ENCODE data around the gene NEURL1.
"Not testable (repeated sequence)": the region's sequence is repeated elsewhere in the genome, so short reads cannot be mapped to it uniquely, and the experiment has no call there.

Gene NEURL1

GRCh38 chr10:103585011-103585405 is 91.5 kb downstream of the NEURL1 start:
- DNase-seq (ENCODE audit: low read depth): no peak

- DNase-seq (ENCODE audit: low read depth): no peak
Measured at GRCh38 chr10:103587073-103587472, 93.6 kb downstream of the NEURL1 start.

GRCh38 chr10:103589074-103589630 is 95.6 kb downstream of the NEURL1 start:
- DNase-seq (ENCODE audit: low read depth): no peak

GRCh38 chr10:103590060-103590459 is 96.6 kb downstream of the NEURL1 start:
- DNase-seq (ENCODE audit: low read depth): no peak

- DNase-seq (ENCODE audit: low read depth): no peak
Measured at GRCh38 chr10:103590744-103591291, 97.3 kb downstream of the NEURL1 start.

- no peak for DNase-seq (ENCODE audit: low read depth)
Measured at GRCh38 chr10:103592186-103593021, 98.9 kb downstream of the NEURL1 start.

- no peak for DNase-seq (ENCODE audit: low read depth)
Measured at GRCh38 chr10:103593022-103593570, 99.6 kb downstream of the NEURL1 start.

- DNase-seq (ENCODE audit: low read depth): no peak
Measured at GRCh38 chr10:103595933-103596726, 102.6 kb downstream of the NEURL1 start.

GRCh38 chr10:103597003-103597402 is 103.5 kb downstream of the NEURL1 start:
- no peak for DNase-seq (ENCODE audit: low read depth)

GRCh38 chr10:103598654-103599115 is 105.2 kb downstream of the NEURL1 start:
- DNase-seq (ENCODE audit: low read depth): peak; percentile 15

GRCh38 chr10:103599211-103599610 is 105.7 kb downstream of the NEURL1 start:
- DNase-seq (ENCODE audit: low read depth): no peak

- DNase-seq (ENCODE audit: low read depth): no peak
Measured at GRCh38 chr10:103599907-103600306, 106.4 kb downstream of the NEURL1 start.

GRCh38 chr10:103600325-103600724 is 106.8 kb downstream of the NEURL1 start:
- DNase-seq (ENCODE audit: low read depth): no peak

- no peak for DNase-seq (ENCODE audit: low read depth)
Measured at GRCh38 chr10:103600956-103601569, 107.6 kb downstream of the NEURL1 start.

GRCh38 chr10:103602028-103602851 is 108.7 kb downstream of the NEURL1 start:
- no peak for DNase-seq (ENCODE audit: low read depth)

- DNase-seq (ENCODE audit: low read depth): no peak
Measured at GRCh38 chr10:103602852-103603155, 109.3 kb downstream of the NEURL1 start.

GRCh38 chr10:103603382-103603781 is 109.9 kb downstream of the NEURL1 start:
- DNase-seq (ENCODE audit: low read depth): no peak

GRCh38 chr10:103605359-103606096 is 112.0 kb downstream of the NEURL1 start:
- DNase-seq (ENCODE audit: low read depth): no peak

GRCh38 chr10:103606097-103606438 is 112.6 kb downstream of the NEURL1 start:
- not testable (repeated sequence) for DNase-seq (ENCODE audit: low read depth)

GRCh38 chr10:103607051-103607450 is 113.5 kb downstream of the NEURL1 start:
- not testable (repeated sequence) for DNase-seq (ENCODE audit: low read depth)

Measured in HS-27A (cell line).